ENCODE measurements around the gene CRLF2.
A peak's percentile ranks its signal among the peaks of the same experiment; 100 is the strongest.
"Not testable (repeated sequence)": the region's sequence is repeated elsewhere in the genome, so short reads cannot be mapped to it uniquely, and the experiment has no call there.

Gene CRLF2

GRCh38 chrX:1170243-1170642, 42.2 kb downstream of the CRLF2 start:
- DNase-seq (ENCODE audit: low read depth in 1 of 2, low spot score in 1 of 2): no peak
- in situ Hi-C loops (cut with HindIII; ENCODE audit: low pct_unique_long_range_greater_than_20kb, low sequenced_read_pairs): no loop called here
- no peak for TF ChIP-seq JUND (IDR thresholded peaks at IDR 0.05; ENCODE audit: low read depth)

GRCh38 chrX:1169189-1169588, 43.3 kb downstream of the CRLF2 start:
- no peak for DNase-seq (ENCODE audit: low read depth in 1 of 2, low spot score in 1 of 2)
- in situ Hi-C loops (cut with HindIII; ENCODE audit: low pct_unique_long_range_greater_than_20kb, low sequenced_read_pairs): no loop called here
- no peak for TF ChIP-seq JUND (IDR thresholded peaks at IDR 0.05; ENCODE audit: low read depth)

- TF ChIP-seq JUND (IDR thresholded peaks at IDR 0.05; ENCODE audit: low read depth): no peak
- DNase-seq (ENCODE audit: low read depth in 1 of 2, low spot score in 1 of 2): no peak
- in situ Hi-C loops (cut with HindIII; ENCODE audit: low pct_unique_long_range_greater_than_20kb, low sequenced_read_pairs): no loop called here
Measured at GRCh38 chrX:1167918-1168481, 44.4 kb downstream of the CRLF2 start.

DNA sequence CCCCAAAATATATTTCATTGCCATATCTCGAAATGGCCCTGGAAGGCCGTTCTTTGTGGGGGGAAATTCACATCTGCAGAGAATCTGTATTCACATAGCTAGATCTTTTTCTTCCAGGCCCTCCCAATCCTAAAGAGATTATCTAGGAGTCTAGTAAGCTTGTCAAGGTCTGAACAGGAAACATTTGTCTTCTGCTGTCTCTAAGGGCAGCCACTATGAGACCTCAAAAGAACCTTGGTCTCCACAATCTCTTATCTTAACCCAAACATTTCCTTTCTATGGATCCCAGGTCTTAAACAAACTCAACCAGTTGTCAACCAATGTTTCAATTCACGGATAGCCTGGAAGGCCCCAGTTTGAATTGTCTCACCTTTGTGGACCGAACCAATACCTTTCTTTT, 45.0 kb downstream of the CRLF2 start:
- no peak for DNase-seq (ENCODE audit: low read depth in 1 of 2, low spot score in 1 of 2)
- no peak for TF ChIP-seq JUND (IDR thresholded peaks at IDR 0.05; ENCODE audit: low read depth)
- in situ Hi-C loops (cut with HindIII; ENCODE audit: low pct_unique_long_range_greater_than_20kb, low sequenced_read_pairs): no loop called here

DNA sequence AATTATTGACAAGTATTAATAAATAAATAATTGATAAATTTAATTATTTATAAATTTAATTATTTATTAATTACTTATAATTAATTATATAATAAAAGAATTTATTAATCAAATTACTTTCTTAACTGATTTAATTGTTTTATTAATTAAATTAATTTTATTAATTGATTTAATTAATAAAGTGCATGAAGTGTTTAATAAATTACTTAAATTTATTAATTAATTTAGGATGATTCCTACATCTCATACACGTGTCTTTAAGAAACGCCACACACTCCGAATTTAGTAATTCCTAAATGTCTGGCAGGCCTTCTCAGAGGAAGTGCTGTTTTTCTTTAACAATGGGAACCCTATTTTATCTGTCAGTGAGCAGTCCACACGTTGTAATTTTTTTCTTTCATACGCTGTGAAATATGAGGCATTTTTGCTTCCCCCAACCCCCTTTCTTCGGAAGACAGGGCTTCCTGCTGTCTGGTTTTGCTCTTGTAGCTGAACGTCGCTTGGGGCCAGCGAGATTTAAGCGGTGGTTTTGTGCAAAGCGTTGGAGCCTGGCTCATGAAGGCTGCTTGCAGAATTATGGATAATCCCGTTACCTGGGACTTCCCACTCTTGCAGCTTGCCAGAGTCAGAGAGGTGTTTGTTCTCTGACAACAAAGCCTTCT, 46.8 kb downstream of the CRLF2 start:
- in situ Hi-C loops (cut with HindIII; ENCODE audit: low pct_unique_long_range_greater_than_20kb, low sequenced_read_pairs): no loop called here
- no peak for TF ChIP-seq JUND (IDR thresholded peaks at IDR 0.05; ENCODE audit: low read depth)
- DNase-seq (ENCODE audit: low read depth in 1 of 2, low spot score in 1 of 2): peak; percentile 2 to 28

GRCh38 chrX:1164322-1165288, 47.8 kb downstream of the CRLF2 start:
- in situ Hi-C loops (cut with HindIII; ENCODE audit: low pct_unique_long_range_greater_than_20kb, low sequenced_read_pairs): no loop called here
- TF ChIP-seq JUND (IDR thresholded peaks at IDR 0.05; ENCODE audit: low read depth): no peak
- no peak for DNase-seq (ENCODE audit: low read depth in 1 of 2, low spot score in 1 of 2)

GRCh38 chrX:1163231-1163630, 49.2 kb downstream of the CRLF2 start:
- no peak for TF ChIP-seq JUND (IDR thresholded peaks at IDR 0.05; ENCODE audit: low read depth)
- DNase-seq (ENCODE audit: low read depth in 1 of 2, low spot score in 1 of 2): no peak
- in situ Hi-C loops (cut with HindIII; ENCODE audit: low pct_unique_long_range_greater_than_20kb, low sequenced_read_pairs): no loop called here

GRCh38 chrX:1162119-1162916, 50.1 kb downstream of the CRLF2 start:
- no peak for TF ChIP-seq JUND (IDR thresholded peaks at IDR 0.05; ENCODE audit: low read depth)
- DNase-seq (ENCODE audit: low read depth in 1 of 2, low spot score in 1 of 2): no peak
- in situ Hi-C loops (cut with HindIII; ENCODE audit: low pct_unique_long_range_greater_than_20kb, low sequenced_read_pairs): no loop called here

GRCh38 chrX:1159548-1159947, 52.9 kb downstream of the CRLF2 start:
- no peak for TF ChIP-seq JUND (IDR thresholded peaks at IDR 0.05; ENCODE audit: low read depth)
- in situ Hi-C loops (cut with HindIII; ENCODE audit: low pct_unique_long_range_greater_than_20kb, low sequenced_read_pairs): no loop called here
- DNase-seq (ENCODE audit: low read depth in 1 of 2, low spot score in 1 of 2): no peak

DNA sequence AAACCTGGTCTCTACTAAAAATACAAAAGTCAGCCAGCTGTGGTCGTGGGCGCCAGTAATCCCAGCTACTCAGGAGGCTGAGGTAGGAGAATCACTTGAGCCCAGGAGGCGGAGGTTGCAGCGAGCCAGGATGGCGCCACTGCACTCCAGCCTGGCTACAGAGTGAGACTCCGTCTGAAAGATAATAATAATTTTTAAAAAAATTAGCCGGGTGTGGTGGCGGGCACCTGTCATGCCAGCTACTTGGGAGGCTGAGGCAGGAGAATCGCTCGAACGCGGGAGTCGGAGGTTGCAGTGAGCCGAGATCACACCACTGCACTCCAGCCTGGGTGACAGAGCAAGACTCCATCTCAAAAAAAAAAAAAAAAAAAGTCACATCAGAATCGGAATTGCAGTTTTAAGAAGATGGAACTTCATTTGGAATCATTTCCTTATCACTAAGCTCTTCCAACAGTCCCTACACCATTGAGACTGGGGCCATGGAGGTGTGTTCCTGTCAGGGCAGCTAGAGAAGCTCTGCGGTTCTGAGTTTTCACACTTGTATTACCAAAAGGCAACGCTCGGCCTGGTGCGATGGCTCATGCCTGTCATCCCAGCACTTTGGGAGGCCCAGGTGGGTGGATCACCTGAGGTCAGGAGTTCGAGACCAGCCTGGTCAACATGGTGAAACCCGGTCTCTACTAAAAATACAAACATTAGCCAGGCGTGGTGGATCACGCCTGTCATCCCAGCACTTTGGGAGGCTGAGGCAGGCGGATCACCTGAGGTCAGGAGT, 55.6 kb downstream of the CRLF2 start:
- DNase-seq (ENCODE audit: low read depth in 1 of 2, low spot score in 1 of 2); in situ Hi-C loops (cut with HindIII; ENCODE audit: low pct_unique_long_range_greater_than_20kb, low sequenced_read_pairs): not testable (repeated sequence)

GRCh38 chrX:1153940-1154339, 58.5 kb downstream of the CRLF2 start:
- TF ChIP-seq JUND (IDR thresholded peaks at IDR 0.05; ENCODE audit: low read depth): no peak
- in situ Hi-C loops (cut with HindIII; ENCODE audit: low pct_unique_long_range_greater_than_20kb, low sequenced_read_pairs): no loop called here

DNA sequence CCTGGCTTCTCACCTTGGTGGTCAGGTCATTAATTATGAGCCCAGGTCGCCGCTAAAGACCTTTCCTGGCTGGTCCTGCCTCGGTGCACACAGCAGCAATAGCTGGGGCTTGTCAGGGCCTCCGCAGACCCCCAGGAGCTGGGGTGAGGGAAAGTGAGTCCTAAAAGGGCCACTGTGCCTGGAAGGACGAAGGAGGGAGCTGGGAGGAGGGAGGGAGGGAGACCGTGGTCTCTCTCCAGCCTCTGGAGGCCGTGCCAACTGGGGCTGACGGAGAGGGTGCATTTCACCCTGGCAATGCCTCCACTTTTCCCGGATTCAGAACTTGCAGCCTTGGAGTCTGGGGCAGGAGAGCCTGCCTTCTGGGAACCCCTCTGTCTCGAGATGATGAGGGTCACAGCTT, 60.4 kb downstream of the CRLF2 start:
- no peak for DNase-seq (ENCODE audit: low read depth in 1 of 2, low spot score in 1 of 2)
- in situ Hi-C loops (cut with HindIII; ENCODE audit: low pct_unique_long_range_greater_than_20kb, low sequenced_read_pairs): no loop called here
- TF ChIP-seq JUND (IDR thresholded peaks at IDR 0.05; ENCODE audit: low read depth): no peak

More at GRCh38 chrX:1153940-1154339, 58.5 kb downstream of the CRLF2 start:
- DNase-seq (ENCODE audit: low read depth in 1 of 2, low spot score in 1 of 2): no peak
